IMR-90 (cell line): ENCODE results near the gene RPS8. TPM values are rescaled to one million over a fixed set of nuclear protein-coding genes. Genes with fewer than 3 reads are reported as not detected.

Source experiments
- ATAC-seq: fragments of 200-7000 bp; cut with Tn5 transposase; 2 replicates; pipeline ENCODE4 v1.9.1; 2020; ENCODE audit warnings: low read depth, mild to moderate bottlenecking, moderate library complexity
- BruUV-seq: library from RNA; stranded (reverse); fragments of 400-500 nt; replicated peaks from 2 replicates; lab custom pipeline; 2021; lab: Mats Ljungman, UMichigan
- CTCF ChIA-PET: fragments of 300-600 bp; formaldehyde crosslinking; extraction: SDS; loops from one replicate; lab custom pipeline; 2021; ENCODE audit warnings: antibody characterized with exemption; lab: Yijun Ruan, JAX
- POLR2A ChIA-PET: fragments of 300-600 bp; sonication (Branson Sonifier 250); formaldehyde crosslinking; loops from one replicate; lab custom pipeline; 2022; ENCODE audit warnings: antibody characterized with exemption; ENCODE audit not compliant: unreplicated experiment; lab: Charles Lee
- DNase-seq: peaks from one replicate; pipeline ENCODE4 v3.0.0; 2013
- H2AFZ ChIP-seq: replicated peaks from 2 replicates; pipeline ENCODE3; 2013; ENCODE audit warnings: low read length, mild to moderate bottlenecking; ENCODE audit not compliant: poor library complexity
- H2AK5ac ChIP-seq: 2 replicates; pipeline ENCODE4 v1.6.1; 2013; ENCODE audit warnings: low read depth, low read length, inconsistent platforms
- H2AK9ac ChIP-seq: replicated peaks from 2 replicates; pipeline ENCODE3; 2013; ENCODE audit warnings: mild to moderate bottlenecking, low read depth, low read length, moderate library complexity; ENCODE audit not compliant: poor library complexity
- H2BK120ac ChIP-seq: 2 replicates; pipeline ENCODE4 v1.6.1; 2013; ENCODE audit warnings: low read depth, low read length, inconsistent platforms
- H2BK15ac ChIP-seq: 3 replicates; pipeline ENCODE4 v1.6.1; 2013; ENCODE audit warnings: low read depth, low read length, inconsistent platforms
- H2BK20ac ChIP-seq: 2 replicates; pipeline ENCODE4 v1.6.1; 2013; ENCODE audit warnings: low read depth, mild to moderate bottlenecking, inconsistent platforms, low read length, moderate library complexity
- H2BK5ac ChIP-seq: 2 replicates; pipeline ENCODE4 v1.6.1; 2013; ENCODE audit warnings: mild to moderate bottlenecking, low read depth, low read length, inconsistent platforms; ENCODE audit not compliant: poor library complexity, severe bottlenecking
- H3K14ac ChIP-seq: replicated peaks from 2 replicates; pipeline ENCODE4 v1.6.1; 2013; ENCODE audit warnings: low read depth, low read length, inconsistent platforms
- H3K18ac ChIP-seq: 2 replicates; pipeline ENCODE4 v1.6.1; 2013; ENCODE audit warnings: low read depth, low read length, control low read depth
- H3K23ac ChIP-seq: 2 replicates; pipeline ENCODE4 v1.6.1; 2013; ENCODE audit warnings: low read depth, low read length, inconsistent platforms
- H3K27ac ChIP-seq: 2 replicates; pipeline ENCODE4 v1.5.1; 2013; ENCODE audit warnings: mild to moderate bottlenecking, control low read depth, low read length; ENCODE audit not compliant: insufficient read depth
- H3K27me3 ChIP-seq: 2 replicates; pipeline ENCODE4 v1.6.1; 2013; ENCODE audit warnings: low read length; ENCODE audit not compliant: control insufficient read depth, insufficient read depth
- H3K36me3 ChIP-seq: 2 replicates; pipeline ENCODE4 v1.6.1; 2013; ENCODE audit warnings: low read length, mixed read lengths; ENCODE audit not compliant: control insufficient read depth, insufficient read depth
- H3K4ac ChIP-seq: 2 replicates; pipeline ENCODE4 v1.6.1; 2013; ENCODE audit warnings: low read depth, low read length, inconsistent platforms
- H3K4me1 ChIP-seq: 2 replicates; pipeline ENCODE4 v1.6.1; 2013; ENCODE audit warnings: low read length, mixed read lengths; ENCODE audit not compliant: control insufficient read depth, insufficient read depth
- H3K4me2 ChIP-seq: 2 replicates; pipeline ENCODE4 v1.6.1; 2013; ENCODE audit warnings: low read depth, mild to moderate bottlenecking, control low read depth, low read length, moderate library complexity
- H3K4me3 ChIP-seq: 2 replicates; pipeline ENCODE4 v1.5.1; 2013; ENCODE audit warnings: low read depth, mild to moderate bottlenecking, control low read depth, low read length, moderate library complexity; ENCODE audit not compliant: insufficient read depth
- H3K56ac ChIP-seq: 2 replicates; pipeline ENCODE4 v1.6.1; 2013; ENCODE audit warnings: low read length, inconsistent platforms; ENCODE audit not compliant: insufficient read depth; ENCODE audit errors: extremely low read depth
- H3K79me1 ChIP-seq, 2 experiments: 2 replicates each; pipeline ENCODE4 v1.6.1; 2013; ENCODE audit warnings: low read length in 2 of 2, inconsistent platforms in 1 of 2, low read depth in 1 of 2
- H3K9ac ChIP-seq: 2 replicates; pipeline ENCODE4 v1.6.1; 2013; ENCODE audit warnings: low read depth, low read length, control low read depth
- H3K9me1 ChIP-seq: 2 replicates; pipeline ENCODE4 v1.6.1; 2013; ENCODE audit warnings: low read length, inconsistent platforms; ENCODE audit not compliant: insufficient read depth
- H3K9me3 ChIP-seq: 2 replicates; pipeline ENCODE4 v1.6.1; 2013; ENCODE audit warnings: low read length; ENCODE audit not compliant: control insufficient read depth, insufficient read depth
- H4K20me1 ChIP-seq: 2 replicates; pipeline ENCODE4 v1.6.1; 2013; ENCODE audit warnings: low read length, inconsistent platforms; ENCODE audit not compliant: insufficient read depth
- H4K5ac ChIP-seq: 2 replicates; pipeline ENCODE4 v1.6.1; 2013; ENCODE audit warnings: mild to moderate bottlenecking, low read depth, low read length, control low read depth
- H4K8ac ChIP-seq, 2 experiments: 2 replicates each; pipeline ENCODE4 v1.6.1; 2013; ENCODE audit warnings: low read depth in 2 of 2, low read length in 2 of 2, control low read depth in 1 of 2, inconsistent platforms in 1 of 2
- H4K91ac ChIP-seq: 2 replicates; pipeline ENCODE4 v1.6.1; 2013; ENCODE audit warnings: low read depth, low read length, inconsistent platforms; ENCODE audit not compliant: insufficient read depth
- CHD1 ChIP-seq: IDR thresholded peaks from 2 replicates; pipeline ENCODE4 v1.6.1; 2012; ENCODE audit warnings: low read depth, low read length, improper control_type of control experiment
- MXI1 ChIP-seq: IDR thresholded peaks from 2 replicates; pipeline ENCODE4 v1.6.1; 2012; ENCODE audit warnings: low read depth, mild to moderate bottlenecking, low read length, moderate library complexity, borderline replicate concordance
- NFE2L2 ChIP-seq: fragments of 150-350 bp; IDR thresholded peaks from 2 replicates; pipeline ENCODE4 v1.6.1; 2016; ENCODE audit warnings: low read depth, mild to moderate bottlenecking, low read length
- RCOR1 ChIP-seq: IDR thresholded peaks from 2 replicates; pipeline ENCODE4 v1.6.1; 2012; ENCODE audit warnings: mild to moderate bottlenecking, low read length, improper control_type of control experiment; ENCODE audit not compliant: insufficient replicate concordance
- RFX5 ChIP-seq: IDR thresholded peaks from 2 replicates; pipeline ENCODE4 v1.8.0; 2012; ENCODE audit warnings: low read depth, mild to moderate bottlenecking, low read length, moderate library complexity
- SMC3 ChIP-seq: fragments of 150-350 bp; IDR thresholded peaks from 2 replicates; pipeline ENCODE4 v1.6.1; 2016; ENCODE audit warnings: low read depth, mild to moderate bottlenecking, antibody characterized with exemption, low read length, moderate library complexity
- WGBS, 2 experiments: methylation state at CpG; one replicate each; pipeline versions ENCODE4 v1.1.5 to v1.1.7; 2013; ENCODE audit warnings: missing lambda C conversion rate in 2 of 2; ENCODE audit not compliant: insufficient read length in 1 of 2; ENCODE audit errors: extremely low coverage in 2 of 2; 5-methylcytosine and 5-hydroxymethylcytosine counted together
- dilution Hi-C: fragments of 300-500 bp; cut with HindIII; formaldehyde crosslinking; loops from one replicate; pipeline ENCODE4 v1.14.3; 2018; ENCODE audit warnings: low sequenced_read_pairs; ENCODE audit not compliant: unreplicated experiment
- in situ Hi-C: fragments of 300-500 bp; cut with MboI; formaldehyde crosslinking; loops from 3 replicates; pipeline ENCODE4 v1.14.3; 2019; ENCODE audit warnings: low sequenced_read_pairs, inconsistent platforms, mixed read lengths
- intact Hi-C: fragments of 100-400 bp; cut with micrococcal nuclease; formaldehyde crosslinking; loops from 2 replicates; pipeline ENCODE4 v1.10.0; 2022
- polyA plus RNA-seq, 3 experiments: library from polyadenylated mRNA; depleted of rRNA; stranded (reverse); fragments of >200 nt; gene quantifications; 2 replicates each; pipeline ENCODE4 v1.2.3, GENCODE V29; 2012; ENCODE audit warnings: low replicate concordance in 1 of 3
- total RNA-seq: library from RNA; depleted of rRNA; stranded (reverse); fragments of >200 nt; gene quantifications from 2 replicates; pipeline ENCODE4 v1.2.3, GENCODE V29; 2012
- TF ChIP-seq, protein P1 (sequence below): fragments of 150-350 bp; IDR thresholded peaks from 2 replicates; pipeline ENCODE4 v1.6.1; 2017; ENCODE audit warnings: mild to moderate bottlenecking, antibody characterized with exemption, low read length, low read depth

The RPS8 gene
- total and polyA plus RNA-seq, 2 of the 4 experiments (the other 2 are of a cell fraction), result 2,171 to 2,255 TPM

DNA sequence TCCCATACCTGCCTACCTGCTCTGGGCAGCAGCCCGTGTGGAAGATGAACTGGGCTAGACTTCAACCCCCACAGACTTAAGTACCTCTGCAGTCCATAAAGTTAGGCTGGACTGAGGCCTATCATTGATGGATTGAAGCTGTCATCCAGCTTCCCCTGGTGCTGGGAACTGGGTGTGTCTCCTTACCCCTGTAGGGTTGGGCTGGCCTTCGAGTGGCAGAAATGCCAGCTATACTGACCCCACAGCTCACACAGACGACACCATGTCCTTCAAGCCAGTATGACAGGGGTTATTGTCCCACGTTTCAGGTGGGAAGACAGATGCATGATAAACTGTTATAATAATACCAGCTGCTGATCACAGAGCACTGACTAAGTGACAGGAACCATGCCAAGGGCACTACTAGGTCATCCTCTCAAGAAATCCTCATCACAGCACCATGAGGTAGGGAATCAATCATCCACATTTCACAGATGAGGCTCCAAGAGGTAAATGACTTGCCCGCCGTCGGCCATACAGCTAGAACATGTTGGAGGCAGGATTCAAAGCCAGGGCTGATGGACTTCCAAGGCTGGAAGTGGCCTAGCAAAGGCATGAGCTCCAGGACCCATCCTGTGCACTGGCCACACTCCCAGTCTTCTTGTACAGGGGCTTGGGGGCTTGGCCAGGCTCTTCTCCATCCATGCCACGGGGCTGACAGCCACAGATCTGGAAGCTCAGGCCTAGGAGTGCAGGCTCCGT, 12.9 kb downstream of the RPS8 start, which contains the start of gene BEST4:
Gene BEST4 (minus strand): TSS at position 51 of the 741 bp plus-strand sequence. CDS start 465 bp downstream, outside the sequence.
- BruUV-seq, result no TSS peak
- Histone ChIP-seq H3K4me3 (no peak within 1 kb of the TSS), H2AK5ac (no peak within 1 kb of the TSS), H3K14ac (no peak within 1 kb of the TSS), H4K5ac (no peak within 1 kb of the TSS), H4K91ac (no peak within 1 kb of the TSS), H3K9me3 (no peaks in the 10 kb centered on the region), H3K4me1 (peaks cover 8% of the 10 kb centered on the region; the same call in 1 of the 2 replicates), H3K27me3 (peaks cover 2% of the 10 kb centered on the region; the same call in 1 of the 2 replicates), H3K79me1 (no peaks in the 10 kb centered on the region), H2BK120ac (no peak within 1 kb of the TSS), H2AFZ (peak within 1 kb of the TSS; percentile 4), H2BK5ac (no peak within 1 kb of the TSS), H3K4me2 (no peak within 1 kb of the TSS), H3K4ac (no peak within 1 kb of the TSS), H4K8ac (no peak within 1 kb of the TSS; a peak in 1 of 4 replicates), H4K20me1 (no peaks in the 10 kb centered on the region), H3K27ac (no peak within 1 kb of the TSS), H3K23ac (no peak within 1 kb of the TSS), H3K9ac (no peak within 1 kb of the TSS), H2BK20ac (no peak within 1 kb of the TSS), H3K56ac (no peak within 1 kb of the TSS), H3K36me3 (no peaks in the 10 kb centered on the region), H3K9me1 (no peaks in the 10 kb centered on the region), H2AK9ac (no peak within 1 kb of the TSS), H2BK15ac (no peak within 1 kb of the TSS), H3K18ac (no peak within 1 kb of the TSS)
- no peak for TF ChIP-seq NFE2L2
- TF ChIP-seq MXI1, result no peak
- TF ChIP-seq SMC3, result no peak
- no peak for TF ChIP-seq CHD1
- TF ChIP-seq RFX5, result no peak
- TF ChIP-seq, protein P1, sequence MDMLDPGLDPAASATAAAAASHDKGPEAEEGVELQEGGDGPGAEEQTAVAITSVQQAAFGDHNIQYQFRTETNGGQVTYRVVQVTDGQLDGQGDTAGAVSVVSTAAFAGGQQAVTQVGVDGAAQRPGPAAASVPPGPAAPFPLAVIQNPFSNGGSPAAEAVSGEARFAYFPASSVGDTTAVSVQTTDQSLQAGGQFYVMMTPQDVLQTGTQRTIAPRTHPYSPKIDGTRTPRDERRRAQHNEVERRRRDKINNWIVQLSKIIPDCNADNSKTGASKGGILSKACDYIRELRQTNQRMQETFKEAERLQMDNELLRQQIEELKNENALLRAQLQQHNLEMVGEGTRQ, result no peak
- no peak for TF ChIP-seq RCOR1
- ChIA-PET POLR2A (no interaction called here), CTCF (no interaction called here)
- dilution Hi-C loops, result no loop called here
- in situ Hi-C loops, result no loop called here
- intact Hi-C loops, result no loop called here
- ATAC-seq (no peak), DNase-seq (no peak)
- WGBS, 2 experiments, result 94% methylated on average over 3 of the region's 9 CpGs; no CpG with 5 or more reads in 1 of the 2 experiments
